Activated naive CD4-positive, alpha-beta T cell treated with Interleukin-2 at 50 U/mL for 16 hours (primary cell): Measurements from ENCODE around the gene WBP2.
"Not testable (repeated sequence)": the region's sequence is repeated elsewhere in the genome, so short reads cannot be mapped to it uniquely, and the experiment has no call there.

Source experiments
- DNase-seq: peaks from one replicate; pipeline ENCODE4 v3.0.0-alpha.2; 2020

WBP2 gene

GRCh38 chr17:75888484-75888883 is 33.3 kb upstream of the WBP2 start:
- no peak for DNase-seq

GRCh38 chr17:75885860-75886259 is 30.7 kb upstream of the WBP2 start:
- DNase-seq, result not testable (repeated sequence)

- DNase-seq, result no peak
Measured at GRCh38 chr17:75885431-75885830, 30.3 kb upstream of the WBP2 start.

- DNase-seq, result no peak
Measured at GRCh38 chr17:75881678-75882454, 26.7 kb upstream of the WBP2 start.

GRCh38 chr17:75880266-75880665 is 25.1 kb upstream of the WBP2 start:
- no peak for DNase-seq

- no peak for DNase-seq
Measured at GRCh38 chr17:75878174-75878998, 23.3 kb upstream of the WBP2 start, which contains the start of gene TRIM47. Gene TRIM47 (minus strand): TSS chr17:75878581. CDS start chr17:75878548, 33 bp downstream.

- DNase-seq, result peak; percentile 79
Measured at GRCh38 chr17:75877752-75878173, 22.6 kb upstream of the WBP2 start.

GRCh38 chr17:75876938-75877751 is 22.0 kb upstream of the WBP2 start:
- DNase-seq, result peak; percentile 33

GRCh38 chr17:75876190-75876937 is 21.2 kb upstream of the WBP2 start:
- DNase-seq, result peak; percentile 67

GRCh38 chr17:75875940-75876189 is 20.7 kb upstream of the WBP2 start:
- no peak for DNase-seq

- DNase-seq, result no peak
Measured at GRCh38 chr17:75875182-75875939, 20.2 kb upstream of the WBP2 start.

GRCh38 chr17:75874323-75875181 is 19.4 kb upstream of the WBP2 start:
- no peak for DNase-seq

- DNase-seq, result no peak
Measured at GRCh38 chr17:75873587-75874322, 18.6 kb upstream of the WBP2 start.

- peak; percentile 50 for DNase-seq
Measured at GRCh38 chr17:75872434-75873351, 17.6 kb upstream of the WBP2 start.

- DNase-seq, result not testable (repeated sequence)
Measured at GRCh38 chr17:75870228-75870627, 15.1 kb upstream of the WBP2 start.

GRCh38 chr17:75869282-75870141 is 14.4 kb upstream of the WBP2 start:
- DNase-seq, result no peak

GRCh38 chr17:75868730-75869281 is 13.7 kb upstream of the WBP2 start:
- DNase-seq, result not testable (repeated sequence)
